Astrocyte (in vitro differentiated cells and primary cell): ENCODE results near the gene KEL. TPM values are rescaled to one million over a fixed set of nuclear protein-coding genes. Genes with fewer than 3 reads are reported as not detected.

Experiments
- DNase-seq: peaks from one replicate; pipeline ENCODE4 v3.0.0-alpha.2; 2010; ENCODE audit warnings: low read depth
- FAIRE-seq: peaks from 2 replicates; lab custom pipeline; 2011; peaks lifted over from hg19 to GRCh38; lab: Jason Lieb, UNC
- H2AFZ ChIP-seq: 2 replicates; pipeline ENCODE4 v1.6.0; 2012; ENCODE audit warnings: low read depth, low read length, inconsistent platforms
- H3K27ac ChIP-seq: 2 replicates; pipeline ENCODE4 v1.5.1; 2011; ENCODE audit warnings: low read depth, low read length, inconsistent platforms
- H3K27me3 ChIP-seq: 2 replicates; pipeline ENCODE4 v1.6.0; 2011; ENCODE audit warnings: low read length, inconsistent platforms; ENCODE audit not compliant: insufficient read depth
- H3K36me3 ChIP-seq: 2 replicates; pipeline ENCODE4 v1.5.1; 2011; ENCODE audit warnings: low read length, inconsistent platforms; ENCODE audit not compliant: insufficient read depth
- H3K4me1 ChIP-seq: 2 replicates; pipeline ENCODE4 v1.5.1; 2011; ENCODE audit warnings: low read length, inconsistent platforms; ENCODE audit not compliant: insufficient read depth
- H3K4me2 ChIP-seq: 2 replicates; pipeline ENCODE4 v1.6.0; 2012; ENCODE audit warnings: low read length, inconsistent platforms
- H3K4me3 ChIP-seq: 2 replicates; pipeline ENCODE4 v1.5.1; 2011; ENCODE audit warnings: low read depth, mild to moderate bottlenecking, low read length, inconsistent platforms; ENCODE audit not compliant: insufficient read depth
- H3K79me2 ChIP-seq: 2 replicates; pipeline ENCODE4 v1.6.0; 2012; ENCODE audit warnings: mild to moderate bottlenecking, low read length, inconsistent platforms; ENCODE audit not compliant: insufficient read depth
- H3K9ac ChIP-seq: 2 replicates; pipeline ENCODE4 v1.6.0; 2012; ENCODE audit warnings: mild to moderate bottlenecking, low read length, inconsistent platforms
- H3K9me3 ChIP-seq: 2 replicates; pipeline ENCODE4 v1.5.1; 2012; ENCODE audit warnings: low read depth, mild to moderate bottlenecking, low read length, inconsistent platforms; ENCODE audit not compliant: insufficient read depth
- H4K20me1 ChIP-seq: 2 replicates; pipeline ENCODE4 v1.6.0; 2012; ENCODE audit warnings: low read length, inconsistent platforms; ENCODE audit not compliant: insufficient read depth
- H3K27ac Mint-ChIP-seq: one replicate; pipeline ENCODE4 v1.8.0; 2021; ENCODE audit warnings: mild to moderate bottlenecking, mixed read lengths; ENCODE audit not compliant: unreplicated experiment
- H3K27me3 Mint-ChIP-seq: one replicate; pipeline ENCODE4 v1.8.0; 2021; ENCODE audit warnings: low read depth, mixed read lengths; ENCODE audit not compliant: unreplicated experiment
- H3K36me3 Mint-ChIP-seq: one replicate; pipeline ENCODE4 v1.8.0; 2021; ENCODE audit warnings: low read depth, mixed read lengths; ENCODE audit not compliant: unreplicated experiment
- H3K4me1 Mint-ChIP-seq: one replicate; pipeline ENCODE4 v1.8.0; 2021; ENCODE audit warnings: low read depth, mixed read lengths; ENCODE audit not compliant: unreplicated experiment
- H3K4me3 Mint-ChIP-seq: one replicate; pipeline ENCODE4 v1.8.0; 2021; ENCODE audit warnings: mild to moderate bottlenecking, moderate library complexity, mixed read lengths; ENCODE audit not compliant: unreplicated experiment
- H3K9me3 Mint-ChIP-seq: one replicate; pipeline ENCODE4 v1.8.0; 2021; ENCODE audit warnings: mild to moderate bottlenecking, mixed read lengths; ENCODE audit not compliant: unreplicated experiment
- EZH2 ChIP-seq: IDR thresholded peaks from 2 replicates; pipeline ENCODE4 v1.6.1; 2012; ENCODE audit warnings: mild to moderate bottlenecking, low read length, inconsistent platforms; ENCODE audit not compliant: insufficient read depth
- total RNA-seq: library from RNA; stranded (reverse); gene quantifications from 2 replicates; pipeline ENCODE4 v1.2.1, GENCODE V29; 2021
- TF ChIP-seq, protein P1 (sequence below): IDR thresholded peaks from 2 replicates; pipeline ENCODE4 v1.5.1; 2011; ENCODE audit warnings: low read depth, mild to moderate bottlenecking, inconsistent platforms, low read length, moderate library complexity; ENCODE audit not compliant: insufficient read depth

Gene KEL
- total RNA-seq, 1 donor from 2014 or later: not detected

DNA sequence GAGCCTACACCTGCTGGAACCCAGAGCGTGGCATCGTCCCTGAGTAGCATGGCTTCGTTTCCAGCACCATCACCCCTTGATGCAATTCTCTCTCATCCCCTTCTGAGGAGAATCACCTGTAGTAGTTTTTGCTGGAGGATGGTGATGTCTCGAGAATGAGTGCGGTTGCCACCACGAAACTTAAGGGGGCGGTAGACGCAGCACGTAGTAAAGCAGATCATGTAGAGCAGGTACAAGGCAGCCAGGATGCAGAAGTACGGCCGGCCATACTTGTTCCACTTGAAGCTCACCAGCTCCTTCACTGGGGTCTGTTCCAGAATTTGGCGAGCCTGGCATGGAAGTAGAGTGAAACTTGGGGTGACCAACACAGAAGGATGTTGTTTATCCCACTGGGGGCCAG is 36.8 kb downstream of the KEL start:
- FAIRE-seq (no peak), DNase-seq (no peak)
- Histone ChIP-seq H4K20me1 (no peaks in the 10 kb centered on the region), H3K4me2 (no peak overlapping the region), H3K27me3 (no peaks in the 10 kb centered on the region), H3K27ac (no peak overlapping the region), H3K9ac (no peak overlapping the region), H3K4me3 (no peak overlapping the region), H2AFZ (no peak overlapping the region), H3K4me1 (no peaks in the 10 kb centered on the region), H3K9me3 (peaks cover 3% of the 10 kb centered on the region), H3K79me2 (no peaks in the 10 kb centered on the region), H3K36me3 (no peaks in the 10 kb centered on the region)
- H3K9me3 Mint-ChIP-seq: peaks cover under 1% of the 10 kb centered on the region
- peaks cover 38% of the 10 kb centered on the region for H3K27me3 Mint-ChIP-seq
- H3K4me1 Mint-ChIP-seq: no peaks in the 10 kb centered on the region
- H3K36me3 Mint-ChIP-seq: no peaks in the 10 kb centered on the region
- TF ChIP-seq, protein P1, sequence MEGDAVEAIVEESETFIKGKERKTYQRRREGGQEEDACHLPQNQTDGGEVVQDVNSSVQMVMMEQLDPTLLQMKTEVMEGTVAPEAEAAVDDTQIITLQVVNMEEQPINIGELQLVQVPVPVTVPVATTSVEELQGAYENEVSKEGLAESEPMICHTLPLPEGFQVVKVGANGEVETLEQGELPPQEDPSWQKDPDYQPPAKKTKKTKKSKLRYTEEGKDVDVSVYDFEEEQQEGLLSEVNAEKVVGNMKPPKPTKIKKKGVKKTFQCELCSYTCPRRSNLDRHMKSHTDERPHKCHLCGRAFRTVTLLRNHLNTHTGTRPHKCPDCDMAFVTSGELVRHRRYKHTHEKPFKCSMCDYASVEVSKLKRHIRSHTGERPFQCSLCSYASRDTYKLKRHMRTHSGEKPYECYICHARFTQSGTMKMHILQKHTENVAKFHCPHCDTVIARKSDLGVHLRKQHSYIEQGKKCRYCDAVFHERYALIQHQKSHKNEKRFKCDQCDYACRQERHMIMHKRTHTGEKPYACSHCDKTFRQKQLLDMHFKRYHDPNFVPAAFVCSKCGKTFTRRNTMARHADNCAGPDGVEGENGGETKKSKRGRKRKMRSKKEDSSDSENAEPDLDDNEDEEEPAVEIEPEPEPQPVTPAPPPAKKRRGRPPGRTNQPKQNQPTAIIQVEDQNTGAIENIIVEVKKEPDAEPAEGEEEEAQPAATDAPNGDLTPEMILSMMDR: no peak
- no peak for TF ChIP-seq EZH2
- H3K4me3 Mint-ChIP-seq: no peak overlapping the region
- no peak overlapping the region for H3K27ac Mint-ChIP-seq

DNA sequence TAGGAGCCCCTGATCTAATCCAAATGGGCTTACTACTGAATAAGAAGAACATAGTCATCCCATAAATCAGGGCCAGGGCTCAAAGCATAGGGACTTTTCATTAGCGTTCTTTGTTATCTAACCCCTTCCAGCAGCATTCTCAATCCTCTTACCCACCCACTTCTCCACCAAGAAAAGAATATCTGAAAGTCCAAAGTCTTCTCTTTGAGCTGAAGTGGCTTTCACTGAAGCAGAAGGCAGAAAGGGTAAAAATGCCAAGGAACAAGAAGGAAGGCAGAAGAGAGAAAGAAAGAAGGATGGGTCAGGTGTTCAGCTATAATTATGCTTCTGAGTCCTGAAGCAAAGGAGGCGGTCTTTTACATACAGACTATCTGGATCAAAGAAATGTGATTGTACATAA is 38.8 kb downstream of the KEL start:
- Histone ChIP-seq H4K20me1 (no peaks in the 10 kb centered on the region), H3K79me2 (no peaks in the 10 kb centered on the region), H3K9ac (no peak overlapping the region), H3K4me1 (no peaks in the 10 kb centered on the region), H3K4me3 (no peak overlapping the region), H3K27me3 (no peaks in the 10 kb centered on the region), H3K4me2 (no peak overlapping the region), H3K36me3 (no peaks in the 10 kb centered on the region), H2AFZ (no peak overlapping the region), H3K27ac (no peak overlapping the region), H3K9me3 (no peaks in the 10 kb centered on the region)
- Mint-ChIP-seq H3K9me3 (no peaks in the 10 kb centered on the region), H3K36me3 (no peaks in the 10 kb centered on the region), H3K4me3 (no peak overlapping the region), H3K4me1 (no peaks in the 10 kb centered on the region), H3K27ac (no peak overlapping the region), H3K27me3 (peaks cover 44% of the 10 kb centered on the region)
- FAIRE-seq (no peak), DNase-seq (no peak)
- TF ChIP-seq, protein P1: no peak
- no peak for TF ChIP-seq EZH2

GRCh38 chr7:142919656-142920055 is 42.5 kb downstream of the KEL start:
- no peaks in the 10 kb centered on the region for H3K79me2 ChIP-seq
- no peaks in the 10 kb centered on the region for H3K9me3 Mint-ChIP-seq
- no peak overlapping the region for H3K27ac ChIP-seq
- DNase-seq: no peak
- no peaks in the 10 kb centered on the region for H3K36me3 Mint-ChIP-seq
- H3K36me3 ChIP-seq: no peaks in the 10 kb centered on the region
- no peaks in the 10 kb centered on the region for H3K9me3 ChIP-seq
- no peak overlapping the region for H3K4me3 ChIP-seq
- no peak overlapping the region for H2AFZ ChIP-seq
- no peaks in the 10 kb centered on the region for H3K4me1 Mint-ChIP-seq
- H3K27me3 Mint-ChIP-seq: peaks cover 22% of the 10 kb centered on the region
- no peak for FAIRE-seq
- no peaks in the 10 kb centered on the region for H3K27me3 ChIP-seq
- no peaks in the 10 kb centered on the region for H4K20me1 ChIP-seq
- TF ChIP-seq EZH2: no peak
- H3K9ac ChIP-seq: no peak overlapping the region
- H3K4me2 ChIP-seq: no peak overlapping the region
- H3K27ac Mint-ChIP-seq: no peak overlapping the region
- no peak overlapping the region for H3K4me3 Mint-ChIP-seq
- no peaks in the 10 kb centered on the region for H3K4me1 ChIP-seq
